Smooth muscle cell of bladder (primary cell): ENCODE measurements around the gene TAF13. TPM values are rescaled to one million over a fixed set of nuclear protein-coding genes. Genes with fewer than 3 reads are reported as not detected.

Source experiments
- total RNA-seq: library from RNA; depleted of rRNA; stranded (reverse); fragments of >200 nt; gene quantifications from 2 replicates; pipeline ENCODE4 v1.2.3, GENCODE V29; 2014

Gene TAF13, protein sequence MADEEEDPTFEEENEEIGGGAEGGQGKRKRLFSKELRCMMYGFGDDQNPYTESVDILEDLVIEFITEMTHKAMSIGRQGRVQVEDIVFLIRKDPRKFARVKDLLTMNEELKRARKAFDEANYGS
- 87.9 and 127 TPM in 2 replicates for total RNA-seq

DNA sequence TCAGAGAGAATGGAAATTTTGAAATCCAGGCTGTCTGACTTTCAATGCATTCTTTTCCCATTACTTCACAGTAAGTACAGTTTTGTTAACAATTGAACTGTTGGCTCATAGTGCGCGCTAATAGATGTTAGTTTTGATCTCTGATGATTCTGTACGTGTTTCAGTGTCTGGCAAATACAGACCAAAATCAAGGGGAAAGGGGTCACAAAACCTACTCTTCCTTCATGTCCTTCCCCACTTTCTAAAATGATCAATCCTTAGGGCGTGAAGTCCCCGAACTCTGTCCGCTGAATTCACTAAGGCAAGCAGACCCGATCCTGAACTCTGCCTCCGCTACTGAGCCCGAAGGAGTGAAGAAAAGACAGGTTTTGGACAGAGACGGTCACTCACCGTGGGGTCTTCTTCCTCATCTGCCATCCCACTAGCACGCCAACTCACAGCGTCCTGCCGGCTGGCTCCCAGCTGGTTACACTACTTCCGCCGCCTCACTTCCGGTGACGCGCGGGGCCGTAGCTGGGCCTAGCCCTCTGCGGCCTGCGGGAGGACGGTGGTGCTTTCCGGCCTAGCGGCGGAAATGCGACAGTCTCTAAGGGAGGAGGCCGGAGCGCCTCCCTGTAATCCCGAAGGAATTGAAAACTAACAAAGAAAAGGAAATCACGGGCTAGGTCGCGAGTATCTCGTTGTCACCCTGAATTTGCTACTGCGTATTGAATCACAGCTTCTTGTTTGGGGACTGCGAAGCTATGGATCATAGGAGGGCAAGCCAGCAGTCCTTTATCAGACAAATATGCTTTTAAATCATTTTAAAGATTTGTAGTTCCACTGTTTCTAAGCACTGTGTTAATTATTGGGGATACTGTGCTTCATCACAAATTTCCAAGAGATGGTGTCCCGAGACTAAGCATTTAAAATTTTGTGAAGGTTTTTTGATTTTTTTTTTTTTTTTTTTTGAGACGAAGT is at the start of gene TAF13:
TAF13 (minus strand) TSS at position 473 of the 960 bp plus-strand sequence; CDS start at position 417, 56 bp downstream.

GRCh38 chr1:109113590-109114341 is 38.0 kb upstream of the TAF13 start, which contains the start of gene ELAPOR1:
Gene ELAPOR1, plus strand, starts transcription at chr1:109114115. Its CDS starts 69 bp downstream, at chr1:109114184.

GRCh38 chr1:109090196-109091077 is 14.6 kb upstream of the TAF13 start, which contains the start of gene TMEM167B:
Gene TMEM167B, plus strand, starts transcription at chr1:109090764. Its CDS starts 109 bp downstream, at chr1:109090873.

DNA sequence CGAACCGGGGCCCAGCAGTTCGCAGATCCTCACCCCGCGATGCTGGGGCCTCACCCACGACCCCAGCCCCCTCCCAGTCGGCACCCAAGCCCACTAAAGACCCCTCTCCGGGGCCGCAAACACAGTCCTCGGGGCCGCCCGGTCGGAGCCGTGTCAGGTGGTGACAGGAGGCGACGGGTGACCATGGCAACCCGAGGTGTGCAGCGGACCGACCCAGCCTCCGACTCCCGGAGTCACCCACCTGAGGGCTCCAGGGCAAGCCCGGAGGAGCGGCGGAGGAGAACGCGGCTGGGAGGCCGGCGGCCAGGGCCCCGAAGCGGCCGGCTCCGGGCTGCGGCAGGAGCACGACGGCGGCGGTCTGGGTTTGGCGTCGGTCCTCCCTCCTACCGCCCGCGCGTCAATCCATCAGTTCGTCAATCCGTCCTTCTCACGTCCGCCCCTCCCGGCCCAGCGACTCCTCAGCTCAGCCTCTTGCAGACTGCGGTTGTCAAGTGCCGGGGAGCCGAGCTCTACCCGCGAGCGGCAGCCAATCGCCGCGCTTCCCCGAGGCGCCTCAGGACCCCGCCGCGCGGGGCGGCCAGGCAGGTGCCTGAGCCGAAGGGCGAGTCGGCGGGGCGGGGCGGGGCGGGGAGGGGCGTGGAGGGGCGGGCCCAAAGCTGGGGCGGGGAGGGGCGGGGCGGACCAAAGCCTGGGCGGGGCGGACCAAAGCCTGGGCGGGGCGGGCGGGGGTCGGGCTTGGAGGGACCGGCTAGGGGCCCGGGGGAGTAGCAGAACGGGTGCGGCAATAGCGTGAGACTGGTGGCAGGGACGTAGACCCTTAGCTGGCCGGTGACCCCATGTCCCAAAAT is 34.0 kb downstream of the TAF13 start, which contains the start of gene WDR47:
WDR47 (minus strand) TSS at position 482 of the 848 bp plus-strand sequence. CDS start 18,590 bp downstream, outside the sequence.

Other genes with a start within 250 kb of the TAF13 start
- not detected in 2 replicates for gene AKNAD1, start 218.9 kb downstream of the TAF13 start, total RNA-seq
- 11.9 and 14.8 TPM in 2 replicates for gene GPSM2, start 199.0 kb downstream of the TAF13 start, total RNA-seq
- 31.4 and 38.8 TPM in 2 replicates for gene CLCC1, start 112.5 kb downstream of the TAF13 start, total RNA-seq
- gene WDR47, start 33.9 kb downstream of the TAF13 start, total RNA-seq, result 11.0 and 12.0 TPM in 2 replicates
- 38.1 and 46.3 TPM in 2 replicates for gene TMEM167B, start 14.8 kb upstream of the TAF13 start, total RNA-seq
- gene ELAPOR1, start 38.1 kb upstream of the TAF13 start, total RNA-seq, result 0.57 and 0.74 TPM in 2 replicates
- 266 and 324 TPM in 2 replicates for gene SARS1, start 137.9 kb upstream of the TAF13 start, total RNA-seq
- 1.00 and 1.5 TPM in 2 replicates for gene CELSR2, start 173.5 kb upstream of the TAF13 start, total RNA-seq
- 1.8 and 2.3 TPM in 2 replicates for gene PSRC1, start 207.1 kb upstream of the TAF13 start, total RNA-seq
- not detected in 2 replicates for gene MYBPHL, start 231.0 kb upstream of the TAF13 start, total RNA-seq